ENCODE results near the gene SHOX.
"Not testable (repeated sequence)": the region's sequence is repeated elsewhere in the genome, so short reads cannot be mapped to it uniquely, and the experiment has no call there.

SHOX gene

DNA sequence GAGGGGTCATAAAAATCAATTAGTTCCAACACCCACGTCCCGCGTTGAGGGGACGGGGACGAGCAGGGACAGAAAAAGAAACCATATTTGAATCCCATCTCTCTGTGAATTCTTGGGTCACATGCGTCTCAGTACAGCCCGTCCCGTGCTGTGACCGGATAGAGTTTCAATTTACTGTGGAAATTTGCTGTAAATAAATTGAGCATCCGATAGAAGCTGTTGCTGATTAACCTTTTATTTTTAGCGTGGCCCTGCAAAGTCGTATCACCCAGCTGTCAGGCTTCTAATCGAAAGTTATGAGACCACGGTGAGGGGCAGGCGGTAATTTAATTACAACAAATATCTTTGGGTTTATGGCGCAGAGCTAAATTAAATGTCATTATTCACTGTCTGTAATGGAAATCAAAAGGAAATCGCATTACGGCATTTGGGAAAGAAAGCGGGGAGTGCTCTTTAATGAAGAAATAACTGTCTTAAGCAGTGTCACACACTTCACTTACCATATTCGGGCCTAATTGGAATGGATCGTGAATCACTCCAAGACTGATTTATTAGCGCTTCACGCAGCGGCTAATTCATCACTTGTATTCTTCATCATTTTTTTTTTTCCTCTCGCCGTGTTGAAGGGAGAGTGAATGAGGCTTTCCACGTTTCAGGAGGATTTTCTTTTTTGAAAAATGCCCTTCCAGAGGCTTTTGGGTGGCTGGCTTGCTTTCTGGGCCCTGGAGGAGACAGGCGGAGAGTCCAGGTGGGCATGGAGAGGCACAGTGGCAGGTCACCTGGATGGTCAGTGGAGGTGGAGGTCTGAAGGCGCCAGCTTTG, 7.3 kb downstream of the SHOX start:
- no peak for DNase-seq (ENCODE audit: low read depth)

DNA sequence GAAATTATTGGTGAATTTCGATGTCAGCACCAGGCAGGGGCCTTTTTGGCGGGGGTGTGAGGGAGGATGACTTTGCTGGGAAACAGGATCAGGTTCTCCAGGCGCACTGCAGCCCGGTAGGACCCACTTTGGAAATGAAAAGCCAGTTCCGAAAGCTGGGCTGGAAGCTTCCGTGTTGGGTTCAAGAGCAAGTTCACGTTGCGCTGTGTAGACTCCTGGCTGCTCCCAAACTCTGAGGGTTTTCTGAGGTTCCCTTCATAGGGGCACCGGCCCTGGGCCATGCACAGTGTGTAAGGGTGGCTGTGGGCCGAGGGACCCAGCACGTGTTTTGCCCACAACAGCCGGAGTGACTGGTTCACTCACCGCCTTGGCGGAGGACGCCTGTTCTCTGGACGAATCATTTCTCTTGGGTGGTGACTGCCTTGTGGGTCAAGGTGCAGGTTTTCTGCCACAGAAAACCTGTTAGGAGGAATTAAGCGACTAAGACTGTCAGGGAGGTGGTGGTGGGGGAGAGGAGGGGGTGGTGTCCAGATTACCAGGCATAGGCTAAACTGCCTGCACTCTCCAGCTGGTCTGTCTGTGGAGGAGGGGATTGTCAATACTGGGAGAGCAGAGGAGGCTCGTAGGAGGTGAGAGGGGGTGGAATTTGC, 8.0 kb downstream of the SHOX start:
- no peak for DNase-seq (ENCODE audit: low read depth)

DNA sequence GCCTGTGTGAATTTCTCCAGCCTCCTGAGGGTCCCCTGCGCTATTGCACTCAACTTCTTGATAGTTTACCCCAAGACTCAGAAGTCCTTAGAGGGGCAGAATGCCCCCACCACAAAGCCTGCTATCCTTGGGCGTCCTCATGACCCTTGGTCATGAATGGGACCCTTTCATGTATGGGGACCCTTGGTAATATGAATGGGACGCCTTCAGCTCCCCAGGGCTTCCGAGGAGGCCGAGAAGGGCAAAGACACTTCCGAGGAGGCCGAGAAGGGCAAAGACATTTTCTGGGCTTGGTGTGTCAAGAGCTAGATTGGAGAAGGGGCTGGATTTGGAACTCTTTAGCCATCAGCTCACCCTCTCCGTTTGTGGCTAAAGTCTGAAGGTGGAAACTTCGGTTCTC, 8.6 kb downstream of the SHOX start:
- DNase-seq (ENCODE audit: low read depth), result no peak

DNA sequence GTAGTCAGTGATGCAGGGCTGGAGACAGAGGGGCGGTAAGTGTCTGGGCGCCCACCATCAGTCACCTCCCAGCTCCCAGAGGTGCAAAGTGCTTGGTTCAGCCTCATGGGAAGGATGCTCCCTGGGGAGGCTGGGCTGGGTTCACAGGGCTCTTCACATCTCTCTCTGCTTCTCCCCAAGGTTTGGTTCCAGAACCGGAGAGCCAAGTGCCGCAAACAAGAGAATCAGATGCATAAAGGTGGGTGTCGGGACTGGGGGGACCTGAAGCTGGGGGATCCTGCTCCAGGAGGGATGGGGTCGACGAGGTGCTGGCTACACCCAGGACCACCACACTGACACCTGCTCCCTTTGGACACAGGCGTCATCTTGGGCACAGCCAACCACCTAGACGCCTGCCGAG, 10.1 kb downstream of the SHOX start:
- no peak for DNase-seq (ENCODE audit: low read depth)

DNA sequence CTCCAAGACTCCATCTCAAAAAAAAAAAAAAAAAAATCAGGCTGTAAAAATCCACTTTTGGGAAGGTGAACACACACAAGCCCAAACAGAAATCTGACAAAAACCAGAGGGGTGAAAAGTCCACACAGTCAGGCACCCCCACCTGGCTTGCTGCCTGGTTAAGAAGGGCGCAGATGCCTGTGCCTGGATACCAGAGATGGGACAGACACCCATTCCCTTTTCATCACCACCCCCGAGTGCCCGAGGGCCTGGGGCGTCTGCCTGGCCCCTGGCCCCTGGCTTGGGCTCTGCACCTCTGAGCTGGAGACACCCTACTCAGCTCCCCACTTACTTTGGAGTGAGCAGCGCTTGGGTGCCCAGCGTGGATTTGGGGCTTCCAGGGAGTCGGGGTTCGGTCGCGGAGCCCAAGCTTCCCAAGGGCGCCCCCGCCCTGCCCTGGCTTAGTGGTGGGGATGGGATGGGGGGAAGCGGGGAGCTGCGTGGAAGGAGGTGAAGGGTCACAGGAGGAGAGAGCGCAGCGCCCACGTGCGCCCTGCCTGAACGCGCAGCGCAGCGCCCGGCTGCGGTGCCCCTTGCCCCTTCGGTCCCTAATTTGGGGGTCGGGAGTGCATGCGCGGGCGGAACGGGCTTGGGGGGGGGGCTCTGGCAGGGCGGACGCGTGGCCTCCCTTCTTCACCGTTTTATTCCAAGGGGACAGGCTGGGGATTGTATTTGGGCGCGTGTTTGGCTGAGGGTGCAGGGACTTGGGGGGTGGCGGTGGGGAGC, 11.3 kb downstream of the SHOX start:
- no peak for DNase-seq (ENCODE audit: low read depth)

DNA sequence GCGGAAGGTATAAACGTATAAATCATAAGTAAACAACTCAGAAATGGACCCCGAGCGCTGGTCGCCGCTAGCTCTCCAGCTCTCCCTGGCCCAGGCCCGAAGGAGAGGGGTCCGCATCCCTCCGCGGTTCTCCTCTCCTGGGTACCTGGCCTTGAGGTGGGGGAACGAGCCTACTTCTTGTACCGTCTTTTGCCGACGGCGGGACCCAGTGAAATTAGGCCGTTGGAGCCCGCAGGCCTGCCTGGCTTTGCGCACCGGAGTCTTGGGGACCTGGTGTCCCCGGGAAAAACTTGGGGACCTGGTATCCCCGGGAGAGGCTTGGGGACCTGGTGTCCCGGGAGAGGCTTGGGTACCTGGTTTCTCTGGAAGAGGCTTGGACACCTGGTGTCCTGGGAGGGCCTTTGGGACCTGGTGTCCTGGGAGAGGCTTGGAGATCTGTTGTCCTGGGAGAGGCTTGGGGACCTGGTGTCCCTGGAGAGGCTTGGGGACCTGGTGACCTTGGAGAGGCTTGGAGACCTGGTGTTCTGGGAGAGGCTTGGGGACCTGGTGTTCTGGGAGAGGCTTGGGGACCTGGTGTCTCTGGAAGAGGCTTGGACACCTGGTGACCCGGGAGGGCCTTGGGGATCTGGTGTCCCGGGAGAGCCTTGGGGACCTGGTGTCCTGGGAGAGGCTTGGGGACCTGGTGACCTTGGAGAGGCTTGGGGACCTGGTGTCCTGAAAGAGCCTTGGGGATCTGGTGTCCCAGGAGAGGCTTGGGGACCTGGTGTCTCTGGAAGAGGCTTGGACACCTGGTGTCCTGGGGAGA, 12.0 kb downstream of the SHOX start:
- no peak for DNase-seq (ENCODE audit: low read depth)

DNA sequence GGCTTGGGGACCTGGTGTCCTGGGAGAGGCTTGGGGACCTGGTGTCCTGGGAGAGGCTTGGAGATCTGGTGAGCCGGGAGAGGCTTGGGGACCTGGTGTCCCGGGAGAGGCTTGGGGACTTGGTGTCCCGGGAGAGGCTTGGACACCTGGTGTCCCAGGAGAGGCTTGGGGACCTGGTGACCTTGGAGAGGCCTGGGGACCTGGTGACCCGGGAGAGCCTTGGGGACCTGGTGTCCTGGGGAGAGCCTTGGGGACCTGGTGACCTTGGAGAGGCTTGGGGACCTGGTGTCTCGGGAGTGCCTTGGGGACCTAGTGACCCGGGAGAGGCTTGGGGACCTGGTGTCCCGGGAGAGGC, 12.6 kb downstream of the SHOX start:
- DNase-seq (ENCODE audit: low read depth), result no peak

DNA sequence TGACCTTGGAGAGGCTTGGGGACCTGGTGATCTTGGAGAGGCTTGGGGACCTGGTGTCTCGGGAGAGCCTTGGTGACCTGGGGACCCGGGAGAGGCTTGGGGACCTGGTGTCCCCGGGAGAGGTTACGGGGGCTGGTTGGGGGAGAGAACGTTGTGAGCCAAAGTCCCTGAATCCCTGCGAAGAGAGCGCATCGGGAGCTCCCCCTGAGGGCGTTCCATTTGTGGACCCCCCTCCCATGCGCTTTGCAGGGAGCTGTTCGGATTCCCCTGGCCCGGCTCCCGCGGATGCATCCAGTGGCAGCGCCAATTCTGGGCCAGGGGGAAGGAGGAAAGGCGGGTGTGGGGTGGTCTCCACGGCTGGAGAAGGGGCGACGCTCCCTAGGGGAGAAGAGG, 13.3 kb downstream of the SHOX start:
- DNase-seq (ENCODE audit: low read depth), result no peak

DNA sequence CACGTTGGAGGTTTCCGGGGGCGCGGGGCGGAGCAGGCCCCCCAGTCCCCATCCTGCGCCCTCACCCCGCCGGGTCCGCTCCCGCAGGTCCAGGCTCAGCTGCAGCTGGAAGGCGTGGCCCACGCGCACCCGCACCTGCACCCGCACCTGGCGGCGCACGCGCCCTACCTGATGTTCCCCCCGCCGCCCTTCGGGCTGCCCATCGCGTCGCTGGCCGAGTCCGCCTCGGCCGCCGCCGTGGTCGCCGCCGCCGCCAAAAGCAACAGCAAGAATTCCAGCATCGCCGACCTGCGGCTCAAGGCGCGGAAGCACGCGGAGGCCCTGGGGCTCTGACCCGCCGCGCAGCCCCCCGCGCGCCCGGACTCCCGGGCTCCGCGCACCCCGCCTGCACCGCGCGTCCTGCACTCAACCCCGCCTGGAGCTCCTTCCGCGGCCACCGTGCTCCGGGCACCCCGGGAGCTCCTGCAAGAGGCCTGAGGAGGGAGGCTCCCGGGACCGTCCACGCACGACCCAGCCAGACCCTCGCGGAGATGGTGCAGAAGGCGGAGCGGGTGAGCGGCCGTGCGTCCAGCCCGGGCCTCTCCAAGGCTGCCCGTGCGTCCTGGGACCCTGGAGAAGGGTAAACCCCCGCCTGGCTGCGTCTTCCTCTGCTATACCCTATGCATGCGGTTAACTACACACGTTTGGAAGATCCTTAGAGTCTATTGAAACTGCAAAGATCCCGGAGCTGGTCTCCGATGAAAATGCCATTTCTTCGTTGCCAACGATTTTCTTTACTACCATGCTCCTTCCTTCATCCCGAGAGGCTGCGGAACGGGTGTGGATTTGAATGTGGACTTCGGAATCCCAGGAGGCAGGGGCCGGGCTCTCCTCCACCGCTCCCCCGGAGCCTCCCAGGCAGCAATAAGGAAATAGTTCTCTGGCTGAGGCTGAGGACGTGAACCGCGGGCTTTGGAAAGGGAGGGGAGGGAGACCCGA, 14.0 kb downstream of the SHOX start:
- DNase-seq (ENCODE audit: low read depth), result no peak

DNA sequence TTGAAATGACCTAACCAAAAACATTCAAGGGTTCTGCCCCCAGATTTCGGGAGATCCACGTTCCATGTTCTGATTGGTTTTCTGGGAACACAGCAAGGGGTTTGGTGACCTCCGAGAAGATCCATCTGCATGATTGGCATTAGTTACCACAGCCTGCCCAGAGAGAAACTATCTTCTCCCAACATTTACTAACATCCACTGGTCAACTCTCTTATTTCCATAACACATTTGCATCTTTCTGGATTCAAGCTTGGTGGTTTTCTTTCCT, 15.6 kb downstream of the SHOX start:
- DNase-seq (ENCODE audit: low read depth), result no peak

DNA sequence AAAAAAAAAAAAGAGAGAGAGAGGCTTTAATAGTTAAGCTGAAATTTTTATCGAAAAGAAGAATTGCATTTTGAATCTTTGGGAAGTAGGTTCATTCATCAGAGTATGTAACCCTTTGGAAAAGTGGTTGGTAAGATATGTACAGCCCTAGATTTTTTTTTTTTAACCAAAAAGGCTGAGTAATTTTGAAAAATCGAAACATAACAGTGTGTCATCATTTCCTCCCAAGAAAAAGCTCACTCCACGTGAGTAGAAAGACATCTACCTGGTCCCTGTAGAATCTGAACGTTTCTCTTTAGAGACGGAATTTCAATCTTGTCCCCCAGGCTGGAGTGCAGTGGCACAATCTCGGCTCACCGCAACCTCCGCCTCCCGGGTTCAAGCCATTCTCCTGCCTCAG, 16.2 kb downstream of the SHOX start:
- no peak for DNase-seq (ENCODE audit: low read depth)

DNA sequence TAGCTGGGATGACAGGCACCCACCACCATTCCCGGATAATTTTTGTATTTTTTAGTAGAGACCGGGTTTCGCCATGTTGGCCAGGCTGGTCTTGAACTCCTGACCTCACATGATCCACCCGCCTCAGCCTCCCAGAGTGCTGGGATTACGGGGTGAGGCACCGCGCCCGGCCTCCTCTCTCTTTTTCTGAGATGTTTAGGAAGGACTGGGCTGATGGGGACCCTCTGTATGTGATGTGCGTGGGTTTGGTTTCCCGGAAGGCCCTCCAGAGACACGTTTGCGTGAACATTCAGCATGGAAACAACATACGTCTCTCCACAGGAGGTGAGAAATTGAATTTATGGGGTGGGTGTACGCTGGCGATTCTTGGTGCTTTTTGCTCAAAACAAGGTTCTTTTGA, 18.6 kb downstream of the SHOX start:
- no peak for DNase-seq (ENCODE audit: low read depth)

DNA sequence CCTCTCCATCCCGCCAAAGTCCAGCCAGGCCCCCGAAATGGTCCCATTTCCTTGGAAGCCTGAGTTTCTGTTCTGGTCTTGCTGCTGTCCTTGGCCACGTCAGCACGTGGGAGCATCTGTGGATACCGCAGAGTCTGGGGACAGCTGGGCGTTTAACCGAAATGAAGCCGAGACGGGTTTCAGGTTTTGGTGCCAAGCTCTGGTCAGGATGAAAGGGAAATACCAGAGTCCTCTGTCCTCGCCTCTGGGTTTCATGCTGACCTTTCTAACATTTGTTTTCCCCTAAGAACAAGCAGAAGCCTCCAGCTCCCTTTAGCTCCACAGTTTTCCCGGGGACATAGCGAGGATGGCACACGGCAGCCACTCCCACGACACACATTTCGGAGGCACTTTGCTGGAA, 19.7 kb downstream of the SHOX start:
- DNase-seq (ENCODE audit: low read depth), result no peak

DNA sequence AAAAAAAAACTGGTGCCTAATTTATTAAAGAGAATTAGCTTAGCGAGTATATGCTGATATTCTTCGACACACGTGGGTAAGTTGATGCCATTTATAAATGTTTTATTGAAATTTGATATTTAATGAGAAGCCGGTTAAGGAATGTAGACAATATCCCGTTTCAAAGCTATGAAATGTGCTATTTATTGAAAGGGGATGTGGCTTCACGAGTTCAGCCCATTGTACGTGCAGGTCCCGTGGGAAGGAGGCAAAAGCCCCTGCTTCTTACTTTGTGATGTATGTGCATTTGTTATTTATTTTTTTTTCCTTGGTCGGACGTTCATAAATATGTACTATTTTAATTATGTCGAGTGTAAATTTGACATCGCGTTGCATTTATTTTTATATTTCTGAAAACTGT, 20.2 kb downstream of the SHOX start:
- no peak for DNase-seq (ENCODE audit: low read depth)

DNA sequence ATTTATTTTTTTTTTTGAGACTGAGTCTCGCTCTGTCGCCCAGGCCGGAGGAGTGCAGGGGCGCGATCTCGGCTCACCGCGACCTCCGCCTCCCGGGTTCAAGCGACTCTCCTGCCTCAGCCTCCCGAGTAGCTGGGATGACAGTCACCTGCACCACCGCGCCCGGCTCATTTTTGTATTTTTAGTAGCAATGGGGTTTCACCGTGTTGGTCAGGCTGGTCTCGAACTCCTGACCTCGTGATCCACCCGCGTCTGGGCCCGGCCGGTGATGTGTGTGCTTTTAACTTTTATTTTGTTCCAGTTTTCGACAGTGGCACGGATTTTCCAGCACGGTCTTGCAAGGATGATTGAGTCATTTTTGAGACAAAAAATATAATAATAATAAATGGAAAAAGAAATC, 21.3 kb downstream of the SHOX start:
- DNase-seq (ENCODE audit: low read depth), result not testable (repeated sequence)

DNA sequence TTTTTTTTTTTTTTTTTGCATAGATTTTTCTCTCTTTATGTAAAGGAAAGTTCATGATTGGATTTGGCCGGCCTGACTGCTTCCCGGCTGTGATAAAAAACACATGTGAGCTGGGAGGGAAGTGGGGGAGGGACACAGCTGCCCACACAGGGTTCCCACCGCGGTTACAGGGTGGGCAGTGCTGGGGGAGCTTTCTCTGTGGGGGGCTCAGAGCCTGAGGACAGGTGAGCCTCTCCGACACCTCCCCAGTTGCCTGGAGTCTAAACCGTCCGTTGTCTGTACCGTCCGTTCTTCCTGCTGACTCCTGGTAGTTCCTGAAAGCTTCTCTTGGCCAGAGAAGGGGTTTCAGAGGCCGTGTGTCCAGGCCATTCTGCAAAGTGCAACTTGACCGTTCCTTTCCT, 21.8 kb downstream of the SHOX start:
- no peak for DNase-seq (ENCODE audit: low read depth)

DNA sequence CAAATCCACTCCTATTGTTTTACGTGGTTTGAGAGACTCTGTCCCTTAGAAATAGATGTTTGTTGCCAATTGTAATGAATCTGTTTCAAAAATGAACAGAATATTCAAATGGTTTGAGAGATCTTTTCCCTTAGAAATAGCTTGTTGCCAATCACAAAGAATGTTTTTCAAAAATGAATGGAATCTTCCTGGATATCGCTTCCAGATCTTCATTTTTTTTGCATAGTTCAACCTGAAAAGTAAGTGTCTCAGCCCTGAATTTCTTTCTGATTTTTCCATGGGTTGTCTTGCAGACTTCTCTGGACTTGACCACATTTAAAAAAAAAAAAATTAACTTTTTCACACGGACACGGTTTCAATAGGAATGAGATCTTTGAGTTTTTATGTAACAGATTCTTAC, 22.7 kb downstream of the SHOX start:
- no peak for DNase-seq (ENCODE audit: low read depth)

DNA sequence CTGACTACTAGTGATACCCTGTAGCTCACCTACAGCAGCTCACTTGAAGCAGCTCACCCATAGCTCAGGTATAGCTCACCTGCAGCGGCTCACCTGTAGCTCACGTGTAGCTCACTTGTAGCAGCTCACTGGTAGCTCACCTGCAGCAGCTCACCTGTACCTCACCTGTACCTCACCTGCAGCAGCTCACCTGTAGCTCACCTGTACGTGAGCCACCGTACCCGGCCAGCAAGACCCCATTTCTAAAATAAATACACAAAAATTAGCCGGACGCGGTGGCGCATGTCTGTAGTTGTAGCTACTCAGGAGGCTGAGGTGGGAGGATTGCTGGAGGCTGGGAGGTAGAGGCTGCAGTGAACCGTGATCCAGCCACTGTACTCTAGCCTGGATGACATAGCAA, 30.6 kb downstream of the SHOX start:
- no peak for DNase-seq (ENCODE audit: low read depth)

DNA sequence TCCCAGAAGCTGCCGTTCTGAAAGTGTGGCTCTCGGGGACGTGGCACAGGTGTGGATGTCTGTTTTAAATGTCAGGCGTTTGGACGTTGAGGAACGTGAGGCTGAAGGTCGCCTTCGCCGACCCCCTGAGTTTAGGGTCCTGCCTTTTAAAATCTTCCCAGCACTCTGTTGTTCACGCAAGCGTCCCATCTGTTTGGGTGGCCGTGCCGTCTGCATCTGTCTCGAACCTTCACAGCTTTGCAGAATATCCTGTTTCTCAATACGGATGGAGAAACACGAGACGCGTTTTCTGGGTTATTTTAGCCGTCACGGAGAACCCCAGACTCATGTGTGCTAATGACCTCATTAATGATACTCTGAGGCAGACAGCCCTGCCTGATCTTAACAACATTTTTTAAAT, 31.5 kb downstream of the SHOX start:
- DNase-seq (ENCODE audit: low read depth), result no peak

DNA sequence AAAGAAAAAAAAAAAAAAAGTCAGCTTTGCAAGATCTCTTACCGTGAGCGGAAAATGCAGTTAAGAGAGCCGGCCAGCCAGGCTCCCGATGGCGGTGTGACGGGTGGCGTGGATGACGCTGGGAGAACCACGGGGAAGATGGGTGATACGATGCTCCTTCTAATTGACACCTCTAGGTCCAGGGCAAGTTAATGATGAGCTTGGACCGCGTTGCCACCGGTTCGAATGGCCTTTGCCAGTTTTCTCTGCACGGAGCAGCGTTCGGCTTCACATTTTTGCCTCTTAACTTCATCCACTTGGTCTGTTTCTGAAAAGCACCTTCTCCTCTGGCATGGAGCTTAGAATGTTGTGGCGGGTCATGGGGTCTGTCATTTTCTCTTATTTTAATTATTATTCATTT, 33.2 kb downstream of the SHOX start:
- DNase-seq (ENCODE audit: low read depth), result no peak
